OCI-LY1 (cell line): ENCODE results near the gene FGF2.

Experiments
- H2AFZ ChIP-seq: fragments of 200-600 bp; sonication (generic), shearing (Covaris generic); 2 replicates; pipeline ENCODE4 v1.6.0; 2014; ENCODE audit warnings: antibody characterized with exemption, mild to moderate bottlenecking, low read length
- H3F3A ChIP-seq: fragments of 200-600 bp; sonication (generic), shearing (Covaris generic); 2 replicates; pipeline ENCODE4 v1.6.0; 2014; ENCODE audit warnings: mild to moderate bottlenecking, antibody characterized with exemption, low read length, moderate library complexity; ENCODE audit not compliant: insufficient read depth
- H3K27ac ChIP-seq: fragments of 200-600 bp; sonication (generic); 2 replicates; pipeline ENCODE4 v1.5.1; 2014; ENCODE audit warnings: low read length, mixed run types, mild to moderate bottlenecking, low read depth; ENCODE audit not compliant: poor library complexity, severe bottlenecking
- H3K27me3 ChIP-seq: fragments of 200-600 bp; sonication (generic); 2 replicates; pipeline ENCODE4 v1.6.0; 2014; ENCODE audit warnings: antibody characterized with exemption, mild to moderate bottlenecking, low read length, moderate library complexity; ENCODE audit not compliant: insufficient read depth
- H3K36me3 ChIP-seq: fragments of 200-600 bp; sonication (generic); 2 replicates; pipeline ENCODE4 v1.6.1; 2014; ENCODE audit warnings: mild to moderate bottlenecking, antibody characterized with exemption, low read length, moderate library complexity, mixed read lengths; ENCODE audit not compliant: insufficient read depth
- H3K4me1 ChIP-seq: fragments of 200-600 bp; sonication (generic); 2 replicates; pipeline ENCODE4 v1.5.1; 2014; ENCODE audit warnings: mild to moderate bottlenecking, low read length, moderate library complexity; ENCODE audit not compliant: insufficient read depth, severe bottlenecking
- H3K4me2 ChIP-seq: fragments of 200-600 bp; sonication (generic), shearing (Covaris generic); 2 replicates; pipeline ENCODE4 v1.6.1; 2014; ENCODE audit warnings: low read length
- H3K4me3 ChIP-seq: fragments of 200-600 bp; sonication (generic); 2 replicates; pipeline ENCODE4 v1.5.1; 2014; ENCODE audit warnings: low read length, low read depth, mild to moderate bottlenecking, mixed read lengths; ENCODE audit not compliant: poor library complexity, severe bottlenecking
- H3K79me2 ChIP-seq: fragments of 200-600 bp; shearing (Covaris generic); 2 replicates; pipeline ENCODE4 v1.6.1; 2016; ENCODE audit warnings: mixed run types, low read length, mixed read lengths; ENCODE audit not compliant: insufficient read depth
- H3K9ac ChIP-seq: fragments of 200-600 bp; sonication (generic), shearing (Covaris generic); 2 replicates; pipeline ENCODE4 v1.6.1; 2014; ENCODE audit warnings: mild to moderate bottlenecking, low read length, mixed read lengths
- H3K9me2 ChIP-seq: fragments of 200-600 bp; sonication (generic), shearing (Covaris generic); 2 replicates; pipeline ENCODE4 v1.6.1; 2014; ENCODE audit warnings: low read depth, mild to moderate bottlenecking, low read length, mixed read lengths
- H3K9me3 ChIP-seq: fragments of 200-600 bp; shearing (Covaris generic); 2 replicates; pipeline ENCODE4 v1.6.1; 2014; ENCODE audit warnings: low read length, mixed read lengths
- H4K20me1 ChIP-seq: fragments of 200-600 bp; sonication (generic), shearing (Covaris generic); 2 replicates; pipeline ENCODE4 v1.6.0; 2016; ENCODE audit warnings: mild to moderate bottlenecking, low read length; ENCODE audit not compliant: insufficient read depth
- CTCF ChIP-seq: fragments of 200-600 bp; sonication (generic), shearing (Covaris generic); IDR thresholded peaks from 2 replicates; pipeline ENCODE4 v1.5.1; 2017; ENCODE audit warnings: mild to moderate bottlenecking, antibody characterized with exemption, low read length, moderate library complexity, mixed read lengths
- EZH2 ChIP-seq: fragments of 200-600 bp; sonication (generic), shearing (Covaris generic); IDR thresholded peaks from 2 replicates; pipeline ENCODE4 v1.8.0; 2017; ENCODE audit warnings: borderline replicate concordance, mixed run types, mild to moderate bottlenecking, antibody characterized with exemption, low read length, moderate library complexity, mixed read lengths

Gene FGF2

GRCh38 chr4:122823476-122823875 is 3.2 kb upstream of the FGF2 start:
- Histone ChIP-seq H3K4me3 (no peak overlapping the region), H3K9me3 (no peaks in the 10 kb centered on the region), H3K27me3 (no peaks in the 10 kb centered on the region), H3K9ac (no peak overlapping the region), H3K36me3 (no peaks in the 10 kb centered on the region), H4K20me1 (no peaks in the 10 kb centered on the region), H3K4me2 (no peak overlapping the region), H3K4me1 (peaks cover 11% of the 10 kb centered on the region), H3K27ac (no peak overlapping the region), H3F3A (no peaks in the 10 kb centered on the region), H2AFZ (no peak overlapping the region), H3K79me2 (no peaks in the 10 kb centered on the region), H3K9me2 (no peaks in the 10 kb centered on the region)
- TF ChIP-seq CTCF (no peak), EZH2 (no peak)

GRCh38 chr4:122824616-122825015 is 2.0 kb upstream of the FGF2 start:
- Histone ChIP-seq H3K27ac (no peak overlapping the region), H3K9me3 (no peaks in the 10 kb centered on the region), H4K20me1 (no peaks in the 10 kb centered on the region), H3F3A (no peaks in the 10 kb centered on the region), H2AFZ (no peak overlapping the region), H3K36me3 (no peaks in the 10 kb centered on the region), H3K4me2 (no peak overlapping the region), H3K27me3 (peaks cover 3% of the 10 kb centered on the region; the same call in 1 of the 2 replicates), H3K4me3 (no peak overlapping the region), H3K79me2 (no peaks in the 10 kb centered on the region), H3K9me2 (no peaks in the 10 kb centered on the region), H3K4me1 (peaks cover 11% of the 10 kb centered on the region), H3K9ac (no peak overlapping the region)
- TF ChIP-seq EZH2 (no peak), CTCF (no peak)

- Histone ChIP-seq H3K27ac (no peak overlapping the region), H3K79me2 (no peaks in the 10 kb centered on the region), H3K4me2 (peak overlapping the region; percentile 48; the same call in 1 of the 2 replicates), H3K4me3 (peak overlapping the region; percentile 60), H3K27me3 (peaks cover 3% of the 10 kb centered on the region; the same call in 1 of the 2 replicates), H3K9me3 (no peaks in the 10 kb centered on the region), H4K20me1 (no peaks in the 10 kb centered on the region), H3K9ac (no peak overlapping the region), H2AFZ (no peak overlapping the region), H3F3A (no peaks in the 10 kb centered on the region), H3K4me1 (peaks cover 11% of the 10 kb centered on the region), H3K9me2 (no peaks in the 10 kb centered on the region), H3K36me3 (no peaks in the 10 kb centered on the region)
- TF ChIP-seq CTCF (no peak), EZH2 (no peak)
Measured at GRCh38 chr4:122826079-122826527, 528 bp upstream of the FGF2 start.
